GM21423 (cell line): ENCODE results near the gene DLGAP1.

Experiments used
- ATAC-seq: cut with Tn5 transposase; IDR thresholded peaks from one replicate; pipeline ENCODE4 v1.9.1; 2021; ENCODE audit warnings: mild to moderate bottlenecking, moderate library complexity; ENCODE audit not compliant: unreplicated experiment

The DLGAP1 gene

GRCh38 chr18:3874581-3874980 is 580.5 kb downstream of the DLGAP1 start:
- ATAC-seq = no peak

- ATAC-seq = no peak
Measured at GRCh38 chr18:3874125-3874524, 581.0 kb downstream of the DLGAP1 start.

DNA sequence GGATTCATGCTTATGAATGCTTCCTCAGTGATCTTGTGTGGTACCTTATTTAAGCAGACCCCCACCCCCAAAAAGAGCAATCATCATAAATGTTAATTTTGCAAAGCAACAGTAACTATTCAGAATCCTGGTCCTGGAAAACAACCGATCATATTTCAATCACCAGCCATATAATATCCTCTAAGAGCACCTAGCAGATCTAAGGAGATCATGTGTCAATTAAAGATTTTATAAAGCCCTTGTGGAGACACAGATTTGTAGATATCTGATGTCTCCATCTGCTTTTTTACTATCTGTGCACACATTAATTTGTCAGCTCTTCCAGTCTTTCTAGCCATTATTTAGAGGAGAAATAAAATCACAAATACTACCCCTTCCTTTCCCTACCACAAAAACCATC is 581.4 kb downstream of the DLGAP1 start:
- ATAC-seq = no peak

- no peak for ATAC-seq
Measured at GRCh38 chr18:3873211-3873610, 581.9 kb downstream of the DLGAP1 start.

DNA sequence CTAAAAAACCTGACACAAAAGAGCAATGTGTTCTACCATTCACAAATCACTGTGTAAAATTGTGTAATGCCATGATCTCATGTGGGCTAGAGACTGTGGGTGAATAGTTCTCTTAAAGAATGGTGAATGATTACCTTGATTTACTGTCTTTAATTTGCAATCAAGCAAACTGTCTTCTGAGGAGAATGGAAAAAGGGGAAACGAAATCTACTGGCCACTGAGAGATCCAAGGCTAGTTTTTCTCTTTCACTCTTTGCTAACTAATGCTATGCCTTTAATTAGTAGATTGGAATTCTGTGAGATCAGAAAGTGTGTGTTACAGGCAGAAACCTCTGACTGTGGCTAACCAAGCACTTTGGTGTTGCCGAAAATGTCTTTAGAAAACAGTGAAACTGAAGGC is 582.5 kb downstream of the DLGAP1 start:
- no peak for ATAC-seq

DNA sequence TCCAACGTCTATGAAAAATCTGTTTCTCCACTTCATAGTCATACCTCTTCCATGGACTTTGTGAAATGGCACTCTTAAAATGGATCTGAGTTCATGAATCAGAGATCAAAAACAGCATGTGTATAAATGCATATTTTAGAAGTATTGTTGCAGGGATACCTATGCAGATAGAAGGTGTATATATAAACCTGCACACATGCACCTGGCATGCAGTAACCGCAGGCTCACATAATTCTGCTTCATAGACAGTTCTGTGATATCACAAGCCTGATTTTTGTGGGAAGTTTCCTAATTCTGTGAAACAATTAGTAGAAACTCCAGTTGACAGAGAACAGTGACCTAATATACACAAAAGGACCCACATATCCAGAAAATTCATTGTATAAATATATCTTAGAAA is 583.4 kb downstream of the DLGAP1 start:
- no peak for ATAC-seq

DNA sequence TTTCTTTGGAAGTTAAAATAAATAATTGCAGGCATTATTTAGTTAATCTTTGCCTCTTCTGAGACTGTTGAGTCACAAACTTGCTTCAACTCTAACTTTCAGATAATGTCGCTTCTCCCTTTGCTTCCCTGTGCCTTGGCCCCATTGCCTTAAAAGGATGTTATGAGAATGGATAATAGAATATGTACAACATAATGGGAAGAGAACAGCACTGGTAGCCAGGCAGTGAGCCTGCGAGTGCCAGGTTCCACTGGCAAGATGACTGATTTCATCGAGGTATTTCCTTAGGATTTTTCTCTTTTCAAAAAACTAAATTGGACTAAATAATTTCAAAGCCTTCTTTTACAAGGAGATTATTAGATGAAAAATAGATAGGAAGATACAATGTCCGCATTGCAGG is 584.2 kb downstream of the DLGAP1 start:
- ATAC-seq = no peak

GRCh38 chr18:3869848-3870247 is 585.3 kb downstream of the DLGAP1 start:
- ATAC-seq = no peak

DNA sequence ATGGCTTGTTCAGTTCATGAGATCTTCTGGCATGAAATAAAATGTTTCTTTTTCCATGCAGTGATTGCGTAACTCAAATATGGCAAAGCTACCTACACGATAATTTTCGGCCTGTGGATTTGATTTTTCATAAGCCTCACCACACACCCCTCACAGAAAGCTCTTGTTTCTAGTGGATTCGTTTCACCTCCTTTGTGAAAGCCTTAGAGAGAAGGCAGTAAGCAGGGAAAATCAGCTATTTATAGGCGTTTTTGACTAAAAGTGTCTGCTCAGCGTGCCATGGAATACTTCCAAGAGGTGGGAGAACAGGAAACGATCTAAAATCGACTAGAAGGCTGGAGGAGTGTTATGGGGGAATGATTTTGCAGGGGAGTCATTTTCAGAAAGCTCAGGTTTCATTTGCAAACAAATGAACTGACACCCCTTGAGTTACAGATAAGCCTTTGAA is 587.2 kb downstream of the DLGAP1 start:
- ATAC-seq = no peak

DNA sequence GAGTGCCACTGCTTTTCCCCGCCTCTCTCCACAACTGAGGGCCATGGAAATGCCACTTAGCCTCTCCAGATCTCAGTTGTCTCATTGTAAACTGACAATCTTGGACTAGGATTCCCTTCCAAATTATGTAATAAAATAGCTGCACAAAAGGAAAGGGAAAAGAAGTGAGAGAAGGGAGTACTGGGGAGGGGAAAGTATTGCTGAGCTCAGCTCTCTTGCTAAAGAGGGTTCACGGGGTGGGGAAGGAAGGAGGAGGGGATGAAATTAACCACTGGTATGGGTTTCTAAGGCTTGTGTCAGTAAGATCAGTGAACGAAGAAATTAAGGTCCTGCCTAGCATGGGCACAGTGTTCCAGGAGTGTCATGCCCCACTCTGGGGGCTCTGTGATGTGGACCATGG is 587.9 kb downstream of the DLGAP1 start:
- no peak for ATAC-seq

GRCh38 chr18:3864669-3865298 is 590.3 kb downstream of the DLGAP1 start:
- ATAC-seq = no peak

GRCh38 chr18:3863593-3863992 is 591.5 kb downstream of the DLGAP1 start:
- ATAC-seq = no peak

DNA sequence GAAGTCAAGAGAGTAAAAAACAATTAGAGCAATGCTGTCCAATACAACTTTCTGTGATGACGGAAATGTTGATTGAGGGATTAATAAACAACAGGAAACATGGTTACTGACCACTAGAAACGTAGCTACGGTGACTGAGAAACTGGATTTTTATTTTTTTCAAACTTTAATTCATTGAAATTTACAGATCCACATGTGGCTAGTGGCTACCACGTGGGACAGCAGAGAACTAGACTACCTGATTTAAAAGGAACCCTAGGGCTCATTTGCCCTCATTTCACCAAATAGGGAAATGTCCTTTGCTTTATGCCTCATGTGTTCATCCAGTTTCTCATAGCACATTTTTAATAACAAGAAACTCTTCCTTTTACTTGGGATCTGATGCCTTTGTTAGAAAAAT is 592.1 kb downstream of the DLGAP1 start:
- ATAC-seq = no peak

- no peak for ATAC-seq
Measured at GRCh38 chr18:3861495-3861894, 593.6 kb downstream of the DLGAP1 start.

GRCh38 chr18:3857544-3857943 is 597.6 kb downstream of the DLGAP1 start:
- no peak for ATAC-seq

- no peak for ATAC-seq
Measured at GRCh38 chr18:3855966-3856365, 599.1 kb downstream of the DLGAP1 start.

DNA sequence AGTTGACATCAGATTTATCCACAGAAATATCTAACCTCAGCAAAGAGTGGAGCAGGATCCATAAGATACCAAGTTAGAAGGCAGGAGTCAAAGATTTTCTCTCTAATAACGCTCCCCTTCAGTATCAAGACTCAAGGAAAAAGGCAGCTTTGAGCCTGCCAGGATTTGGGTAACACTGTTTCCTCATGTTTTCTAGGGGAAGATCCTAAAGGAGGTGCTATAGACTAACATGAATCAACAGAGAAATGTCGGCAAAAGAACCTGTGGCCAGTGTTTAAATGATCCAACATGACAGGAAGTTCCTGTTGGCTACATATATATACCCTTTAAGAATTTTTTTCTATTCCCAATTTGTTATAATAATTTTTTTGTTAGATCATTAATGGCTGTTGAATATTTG is 602.8 kb downstream of the DLGAP1 start:
- ATAC-seq = no peak

GRCh38 chr18:3851159-3851558 is 603.9 kb downstream of the DLGAP1 start:
- ATAC-seq = no peak

GRCh38 chr18:3848316-3848715 is 606.8 kb downstream of the DLGAP1 start:
- ATAC-seq = no peak

- ATAC-seq = no peak
Measured at GRCh38 chr18:3845161-3845560, 609.9 kb downstream of the DLGAP1 start.

DNA sequence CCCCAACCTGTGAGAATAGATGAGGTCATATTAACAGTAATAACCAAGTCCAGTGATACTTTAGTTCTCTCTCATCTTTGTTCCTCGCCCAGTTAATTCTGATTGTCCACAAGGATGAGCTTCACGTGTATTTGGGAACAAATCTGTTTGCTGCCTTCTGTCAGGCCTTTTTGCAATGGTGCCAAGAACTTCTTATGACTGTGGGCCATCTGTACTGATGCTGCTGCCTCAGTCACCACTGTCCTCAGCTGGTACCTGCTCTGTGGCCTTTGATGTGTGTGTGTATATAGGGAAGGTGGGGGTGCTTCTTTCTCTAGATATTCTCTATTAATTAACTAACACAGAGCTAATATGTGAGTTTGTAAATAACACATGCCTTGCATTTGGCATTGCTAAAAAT is 612.3 kb downstream of the DLGAP1 start:
- no peak for ATAC-seq

GRCh38 chr18:3840766-3841165 is 614.3 kb downstream of the DLGAP1 start:
- no peak for ATAC-seq

DNA sequence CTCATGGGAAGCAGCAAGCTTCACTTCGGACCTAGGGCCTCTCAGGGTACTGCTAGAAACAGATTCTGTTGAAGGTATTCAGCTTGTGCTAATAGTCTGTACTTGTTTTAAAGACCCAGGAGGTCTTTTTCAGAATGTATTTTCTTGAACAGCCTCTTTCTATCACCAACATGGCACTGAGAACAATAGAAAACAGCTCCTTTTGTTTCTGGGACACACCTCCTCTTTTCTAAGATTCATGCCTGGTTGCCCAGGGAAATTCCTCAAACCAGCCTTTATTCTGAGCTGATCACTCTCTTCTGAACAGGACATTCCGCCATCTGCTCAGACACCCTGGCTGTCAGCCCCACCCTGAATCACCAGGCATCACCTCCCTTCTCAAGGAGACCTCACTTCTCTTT is 615.5 kb downstream of the DLGAP1 start:
- no peak for ATAC-seq
